Coronary artery (tissue), 2 donors: ENCODE measurements around the gene MYO9A.
A peak's percentile ranks its signal among the peaks of the same experiment; 100 is the strongest.

Experiments
- DNase-seq: peaks from one replicate; pipeline ENCODE4 v3.0.0-alpha.2; 2017; ENCODE audit warnings: low spot score
- H3K27ac ChIP-seq, 2 donors: fragments of 200-600 bp; sonication (generic); one replicate each; pipeline ENCODE4 v1.5.1; 2016 to 2019
- H3K4me3 ChIP-seq: fragments of 200-600 bp; sonication (generic); 2 replicates; pipeline ENCODE4 v1.5.1; 2016; ENCODE audit warnings: mild to moderate bottlenecking, moderate library complexity
- TF ChIP-seq, protein P1 (sequence below): fragments of 200-600 bp; sonication (generic); IDR thresholded peaks from one replicate; pipeline ENCODE4 v1.5.1; 2019; ENCODE audit warnings: antibody characterized with exemption

MYO9A gene

DNA sequence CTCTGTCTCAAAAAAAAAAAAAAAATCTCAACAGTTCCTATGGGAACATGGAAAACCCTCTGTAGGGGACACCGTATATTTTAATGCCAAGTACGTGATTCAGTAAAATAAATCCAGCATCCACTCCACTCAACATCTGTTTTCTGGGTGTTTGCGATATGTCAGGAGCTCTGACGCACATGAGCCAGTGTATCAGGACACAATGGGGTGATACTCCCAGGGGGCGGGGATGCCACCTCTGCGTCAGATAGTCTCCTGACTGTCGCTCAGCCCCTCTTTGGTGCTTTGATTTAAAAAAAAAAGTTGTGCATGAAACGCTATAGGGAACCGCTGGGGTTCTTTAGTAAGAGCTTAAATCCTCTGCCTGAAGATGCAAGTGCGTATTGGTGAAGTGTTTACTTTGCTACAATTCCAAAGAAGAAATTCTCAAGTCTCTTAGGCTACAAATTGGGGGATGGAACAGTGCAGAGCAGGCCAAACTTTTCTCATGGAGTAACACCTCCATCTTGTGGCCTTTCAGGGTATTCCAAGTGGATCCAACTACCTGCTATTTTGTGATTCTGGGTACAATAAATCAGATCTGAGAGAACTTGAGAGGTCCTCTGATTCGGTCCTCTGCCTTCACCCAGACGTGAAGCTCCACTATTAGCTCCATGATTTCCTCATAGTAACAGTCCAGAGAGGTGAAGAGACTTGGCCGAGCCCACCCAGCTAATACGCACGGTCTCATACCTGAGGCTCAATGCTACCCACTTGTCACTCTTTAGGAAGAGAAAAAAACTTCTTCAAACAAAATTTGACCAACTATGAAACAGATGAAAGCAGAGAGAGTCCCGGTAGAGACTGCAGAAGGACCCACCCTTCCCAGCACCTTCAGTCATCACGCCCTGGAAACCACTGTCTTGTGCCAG is 316.9 kb downstream of the MYO9A start:
- Histone ChIP-seq H3K4me3 (no peak overlapping the region), H3K27ac (no peak overlapping the region)
- DNase-seq, result no peak
- TF ChIP-seq, protein P1, sequence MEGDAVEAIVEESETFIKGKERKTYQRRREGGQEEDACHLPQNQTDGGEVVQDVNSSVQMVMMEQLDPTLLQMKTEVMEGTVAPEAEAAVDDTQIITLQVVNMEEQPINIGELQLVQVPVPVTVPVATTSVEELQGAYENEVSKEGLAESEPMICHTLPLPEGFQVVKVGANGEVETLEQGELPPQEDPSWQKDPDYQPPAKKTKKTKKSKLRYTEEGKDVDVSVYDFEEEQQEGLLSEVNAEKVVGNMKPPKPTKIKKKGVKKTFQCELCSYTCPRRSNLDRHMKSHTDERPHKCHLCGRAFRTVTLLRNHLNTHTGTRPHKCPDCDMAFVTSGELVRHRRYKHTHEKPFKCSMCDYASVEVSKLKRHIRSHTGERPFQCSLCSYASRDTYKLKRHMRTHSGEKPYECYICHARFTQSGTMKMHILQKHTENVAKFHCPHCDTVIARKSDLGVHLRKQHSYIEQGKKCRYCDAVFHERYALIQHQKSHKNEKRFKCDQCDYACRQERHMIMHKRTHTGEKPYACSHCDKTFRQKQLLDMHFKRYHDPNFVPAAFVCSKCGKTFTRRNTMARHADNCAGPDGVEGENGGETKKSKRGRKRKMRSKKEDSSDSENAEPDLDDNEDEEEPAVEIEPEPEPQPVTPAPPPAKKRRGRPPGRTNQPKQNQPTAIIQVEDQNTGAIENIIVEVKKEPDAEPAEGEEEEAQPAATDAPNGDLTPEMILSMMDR, result peak; percentile 85

DNA sequence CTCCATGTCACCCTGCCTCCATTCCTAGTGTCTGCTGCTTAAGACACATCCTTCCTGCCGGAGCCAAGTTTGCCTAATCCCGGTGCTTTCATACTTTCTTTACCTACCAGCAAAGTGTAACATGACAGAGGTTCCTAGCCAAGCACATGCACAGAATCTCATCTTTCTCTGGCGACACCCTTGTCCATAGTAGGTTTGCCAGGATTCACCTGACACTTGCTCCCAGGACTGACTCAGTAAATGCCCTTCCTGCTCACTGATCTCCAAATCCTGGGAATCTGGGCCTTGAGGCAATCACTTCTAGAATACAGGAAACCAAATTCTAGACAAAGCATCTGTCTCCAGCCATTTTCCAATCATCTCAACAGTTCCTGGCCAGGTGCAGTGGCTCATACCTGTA is 317.8 kb downstream of the MYO9A start:
- no peak for DNase-seq
- Histone ChIP-seq H3K4me3 (no peak overlapping the region), H3K27ac (no peak overlapping the region)
- TF ChIP-seq, protein P1, result no peak

DNA sequence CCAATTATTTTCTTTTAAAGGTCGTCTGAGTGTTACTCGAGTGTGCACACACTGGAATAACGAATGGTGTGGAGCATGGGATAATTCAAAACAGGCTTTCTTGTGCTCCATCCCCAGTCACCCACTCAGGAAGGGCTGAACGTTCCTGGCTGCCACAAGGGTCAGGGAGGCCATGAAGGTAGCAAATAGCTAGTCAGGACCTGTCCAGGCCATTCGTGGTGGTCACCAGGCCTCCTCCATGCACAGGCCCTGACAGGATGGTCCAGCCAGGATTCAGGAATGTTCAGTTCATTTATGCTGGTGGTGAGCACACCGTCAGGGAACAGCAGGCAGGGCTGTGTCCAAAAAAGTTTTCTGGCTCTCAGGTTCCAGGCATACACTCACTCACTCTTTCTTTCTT is 319.3 kb downstream of the MYO9A start:
- TF ChIP-seq, protein P1, result no peak
- Histone ChIP-seq H3K27ac (no peak overlapping the region), H3K4me3 (no peak overlapping the region)
- DNase-seq, result no peak

DNA sequence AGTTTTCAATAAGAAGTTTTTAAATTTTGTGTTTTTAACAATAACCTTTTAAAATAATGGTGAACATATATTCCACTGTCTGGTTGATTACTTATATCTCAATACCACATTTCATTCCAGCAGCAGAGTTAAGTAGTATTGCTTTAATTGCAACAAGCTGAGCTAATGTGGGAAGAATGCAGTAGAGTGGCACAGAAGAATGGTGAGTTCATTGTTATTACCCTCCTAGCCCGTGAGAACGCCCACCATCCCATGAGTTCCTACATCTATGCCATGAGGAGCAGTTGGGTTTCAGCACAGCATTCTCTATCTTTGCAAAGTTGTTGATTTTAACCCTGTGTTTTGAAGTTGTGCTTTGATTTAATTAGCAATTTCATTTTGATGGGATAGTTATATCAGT is 325.4 kb downstream of the MYO9A start:
- peak; percentile 24 for DNase-seq
- no peak overlapping the region for H3K27ac ChIP-seq
- TF ChIP-seq, protein P1, result no peak
- H3K4me3 ChIP-seq, result no peak overlapping the region

DNA sequence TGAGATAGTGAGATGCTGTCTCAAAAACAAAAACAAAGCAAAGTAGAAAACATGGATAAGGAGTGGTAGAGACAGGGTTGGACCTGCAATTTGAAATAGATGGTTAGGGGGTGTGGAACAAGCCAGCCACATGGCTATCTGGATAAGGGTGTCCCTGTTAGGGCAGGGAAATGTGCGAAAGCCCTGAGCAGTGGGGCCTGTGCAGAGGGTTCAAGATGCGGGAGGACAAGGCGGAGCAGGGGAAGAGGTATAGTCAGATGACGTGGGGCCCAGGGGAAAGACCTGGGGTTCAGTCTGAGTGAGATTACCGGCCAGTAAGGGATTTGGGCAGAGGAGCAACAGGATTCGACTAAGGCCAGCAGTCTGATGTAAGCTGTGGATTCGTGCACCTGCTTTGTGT is 326.0 kb downstream of the MYO9A start:
- TF ChIP-seq, protein P1, result no peak
- peak; percentile 43 for DNase-seq
- Histone ChIP-seq H3K27ac (no peak overlapping the region), H3K4me3 (no peak overlapping the region)

DNA sequence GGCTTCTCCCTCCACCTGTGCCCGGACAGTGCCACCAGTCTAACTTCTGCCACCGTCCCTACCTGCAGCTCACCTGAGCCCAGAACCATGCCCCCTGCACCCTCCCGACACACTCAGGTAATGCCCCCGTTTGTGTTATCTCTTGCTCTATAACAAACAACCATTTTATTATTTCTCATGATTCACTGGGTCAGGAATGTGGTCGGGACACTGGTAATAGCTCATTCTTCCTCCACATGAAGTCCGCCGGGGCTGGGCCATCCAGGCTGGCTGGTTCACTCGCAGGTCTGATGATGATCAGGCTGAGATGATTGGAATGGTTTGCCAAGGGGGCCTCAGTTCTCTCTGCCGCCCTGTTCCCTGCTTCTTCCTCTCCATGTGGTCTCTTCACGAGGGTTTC is 327.9 kb downstream of the MYO9A start:
- H3K4me3 ChIP-seq, result no peak overlapping the region
- peak; percentile 55 for DNase-seq
- H3K27ac ChIP-seq, result no peak overlapping the region
- TF ChIP-seq, protein P1, result no peak

DNA sequence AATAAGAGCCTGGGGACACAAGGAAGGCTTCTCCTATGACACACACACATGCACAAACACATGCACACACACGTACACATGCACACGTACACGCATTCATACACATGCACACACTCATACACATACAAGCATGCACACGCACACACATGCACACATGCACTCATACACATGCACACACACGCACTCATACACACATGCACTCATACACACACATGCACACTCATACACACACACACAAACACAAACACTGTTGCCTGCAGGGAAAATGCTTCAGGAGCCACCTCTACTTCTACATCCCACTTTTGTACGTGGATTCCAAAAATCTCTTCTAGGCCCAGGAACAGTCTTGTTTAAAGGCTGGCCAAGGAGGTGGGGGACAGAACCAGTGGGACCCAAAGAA is 328.3 kb downstream of the MYO9A start:
- DNase-seq, result peak; percentile 11
- Histone ChIP-seq H3K27ac (no peak overlapping the region), H3K4me3 (no peak overlapping the region)
- TF ChIP-seq, protein P1, result no peak
